SK-N-SH treated with all-trans-retinoic acid at 6 μM for 48 hours (cell line): ENCODE results near the gene LRRC36.

Source experiments
- ATAC-seq: fragments of 200-7000 bp; cut with Tn5 transposase; 3 replicates; pipeline ENCODE4 v1.9.1; 2020; ENCODE audit warnings: mild to moderate bottlenecking, moderate library complexity
- ARNTL ChIP-seq: fragments of 450-650 bp; formaldehyde crosslinking; IDR thresholded peaks from 2 replicates; pipeline ENCODE4 v1.5.0; 2020; ENCODE audit warnings: low read depth, mild to moderate bottlenecking, moderate library complexity, borderline replicate concordance
- BACH2 ChIP-seq: fragments of 250-450 bp; sonication (Bioruptor Pico); IDR thresholded peaks from 2 replicates; pipeline ENCODE4 v1.9.0; 2021; ENCODE audit warnings: mild to moderate bottlenecking, borderline replicate concordance
- CSDC2 ChIP-seq: fragments of 250-450 bp; sonication (Bioruptor Pico); IDR thresholded peaks from 2 replicates; pipeline ENCODE4 v1.5.0; 2020; ENCODE audit warnings: mild to moderate bottlenecking, moderate library complexity
- CSRNP3 ChIP-seq: fragments of 250-450 bp; sonication (Bioruptor Pico); IDR thresholded peaks from 2 replicates; pipeline ENCODE4 v1.5.1; 2021; ENCODE audit warnings: mild to moderate bottlenecking, moderate library complexity
- ESRRG ChIP-seq: fragments of 250-450 bp; sonication (Bioruptor Pico); IDR thresholded peaks from 2 replicates; pipeline ENCODE4 v1.6.1; 2021; ENCODE audit warnings: mild to moderate bottlenecking
- GLIS3 ChIP-seq: fragments of 250-450 bp; sonication (Bioruptor Pico); IDR thresholded peaks from 2 replicates; pipeline ENCODE4 v1.5.0; 2020; ENCODE audit warnings: mild to moderate bottlenecking, moderate library complexity
- ISL1 ChIP-seq: fragments of 250-450 bp; sonication (Bioruptor Pico); IDR thresholded peaks from 2 replicates; pipeline ENCODE4 v2.1.2; 2022; ENCODE audit warnings: mild to moderate bottlenecking, moderate library complexity
- OSR1 ChIP-seq: fragments of 250-450 bp; sonication (Bioruptor Pico); IDR thresholded peaks from 2 replicates; pipeline ENCODE4 v1.8.0; 2022; ENCODE audit warnings: moderate library complexity, mild to moderate bottlenecking, inconsistent platforms
- PATZ1 ChIP-seq: fragments of 250-450 bp; sonication (Bioruptor Pico); IDR thresholded peaks from 2 replicates; pipeline ENCODE4 v1.8.0; 2020; ENCODE audit warnings: mild to moderate bottlenecking, moderate library complexity, borderline replicate concordance
- POU6F1 ChIP-seq: fragments of 250-450 bp; sonication (Bioruptor Pico); IDR thresholded peaks from 2 replicates; pipeline ENCODE4 v1.8.0; 2021; ENCODE audit warnings: low read depth, mild to moderate bottlenecking, moderate library complexity, borderline replicate concordance
- PPARA ChIP-seq: fragments of 250-450 bp; sonication (Bioruptor Pico); IDR thresholded peaks from 2 replicates; pipeline ENCODE4 v1.5.0; 2020; ENCODE audit warnings: mild to moderate bottlenecking, borderline replicate concordance
- TCF4 ChIP-seq: fragments of 250-450 bp; sonication (Bioruptor Pico); IDR thresholded peaks from 2 replicates; pipeline ENCODE4 v1.8.0; 2021; ENCODE audit warnings: mild to moderate bottlenecking, moderate library complexity, borderline replicate concordance
- TOX ChIP-seq: fragments of 250-450 bp; sonication (Bioruptor Pico); IDR thresholded peaks from 2 replicates; pipeline ENCODE4 v1.8.0; 2021; ENCODE audit warnings: mild to moderate bottlenecking, moderate library complexity, borderline replicate concordance
- TSHZ2 ChIP-seq: fragments of 250-450 bp; sonication (Bioruptor Pico); IDR thresholded peaks from 2 replicates; pipeline ENCODE4 v1.5.0; 2020; ENCODE audit warnings: mild to moderate bottlenecking, moderate library complexity
- ZC3H10 ChIP-seq: fragments of 250-450 bp; sonication (Bioruptor Pico); IDR thresholded peaks from 2 replicates; pipeline ENCODE4 v1.5.1; 2021; ENCODE audit warnings: mild to moderate bottlenecking, moderate library complexity
- ZFP3 ChIP-seq: fragments of 250-450 bp; sonication (Bioruptor Pico); IDR thresholded peaks from 2 replicates; pipeline ENCODE4 v1.5.0; 2020; ENCODE audit warnings: mild to moderate bottlenecking, moderate library complexity
- ZFP30 ChIP-seq: fragments of 450-650 bp; formaldehyde crosslinking; IDR thresholded peaks from 2 replicates; pipeline ENCODE4 v1.5.0; 2022; ENCODE audit warnings: mild to moderate bottlenecking, moderate library complexity
- ZNF565 ChIP-seq: fragments of 450-650 bp; formaldehyde crosslinking; conservative IDR thresholded peaks from 2 replicates; pipeline ENCODE4 v1.5.0; 2020; ENCODE audit warnings: low read depth, mild to moderate bottlenecking, moderate library complexity
- ZNF70 ChIP-seq: fragments of 450-650 bp; formaldehyde crosslinking; IDR thresholded peaks from 2 replicates; pipeline ENCODE4 v1.5.0; 2020; ENCODE audit warnings: mild to moderate bottlenecking, moderate library complexity
- ZNF8 ChIP-seq: fragments of 450-650 bp; formaldehyde crosslinking; IDR thresholded peaks from 2 replicates; pipeline ENCODE4 v1.5.0; 2020; ENCODE audit warnings: mild to moderate bottlenecking, moderate library complexity

LRRC36 gene

GRCh38 chr16:67421030-67421429 lies 94.4 kb downstream of the LRRC36 start (continued):
- TF ChIP-seq TSHZ2 (CRISPR knock-in tag): no peak
- no peak for TF ChIP-seq ZFP3 (CRISPR knock-in tag)
- no peak for TF ChIP-seq PPARA (CRISPR knock-in tag)
- TF ChIP-seq ZNF70 (CRISPR knock-in tag): no peak
- no peak for TF ChIP-seq TCF4 (CRISPR knock-in tag)
- TF ChIP-seq ARNTL (CRISPR knock-in tag): no peak
- TF ChIP-seq OSR1 (CRISPR knock-in tag): no peak
- TF ChIP-seq ZNF565 (CRISPR knock-in tag): no peak
- no peak for TF ChIP-seq GLIS3
- TF ChIP-seq ISL1: no peak
- no peak for TF ChIP-seq ZC3H10

GRCh38 chr16:67423015-67423414 lies 96.4 kb downstream of the LRRC36 start:
- ATAC-seq: no peak
- no peak for TF ChIP-seq TOX

- TF ChIP-seq POU6F1 (CRISPR knock-in tag): no peak
- no peak for TF ChIP-seq PATZ1 (CRISPR knock-in tag)
- no peak for TF ChIP-seq ZNF565 (CRISPR knock-in tag)
- no peak for TF ChIP-seq TSHZ2 (CRISPR knock-in tag)
- no peak for TF ChIP-seq CSRNP3
- no peak for TF ChIP-seq BACH2 (CRISPR knock-in tag)
- no peak for TF ChIP-seq ESRRG (CRISPR knock-in tag)
- no peak for TF ChIP-seq ZFP30 (CRISPR knock-in tag)
- no peak for TF ChIP-seq CSDC2 (CRISPR knock-in tag)
- TF ChIP-seq ZFP3 (CRISPR knock-in tag): no peak
- TF ChIP-seq OSR1 (CRISPR knock-in tag): no peak
- no peak for TF ChIP-seq ZC3H10
- no peak for TF ChIP-seq ZNF8 (CRISPR knock-in tag)
- TF ChIP-seq PPARA (CRISPR knock-in tag): no peak
- TF ChIP-seq ZNF70 (CRISPR knock-in tag): no peak
- no peak for TF ChIP-seq ARNTL (CRISPR knock-in tag)
- TF ChIP-seq GLIS3: no peak
- TF ChIP-seq, all 23 proteins: peak for 0
- no peak for ATAC-seq
These were observed 97.1 kb downstream of the LRRC36 start for GRCh38 chr16:67423611-67424260.
